GM12878 (cell line): ENCODE data around the gene PLAC8.

Experiments used
- JUNB ChIP-seq: IDR thresholded peaks from 2 replicates; pipeline ENCODE4 v1.6.1; 2016; ENCODE audit warnings: antibody characterized with exemption, mild to moderate bottlenecking
- PKNOX1 ChIP-seq: fragments of 450-650 bp; IDR thresholded peaks from 2 replicates; pipeline ENCODE4 v1.6.1; 2016; ENCODE audit warnings: mild to moderate bottlenecking
- SUZ12 ChIP-seq: fragments of 200-600 bp; sonication (generic); IDR thresholded peaks from one replicate; pipeline ENCODE4 v1.6.1; 2018; ENCODE audit warnings: antibody characterized with exemption, mild to moderate bottlenecking; ENCODE audit not compliant: unreplicated experiment
- TF ChIP-seq, protein P1 (sequence below), 3 experiments: IDR thresholded peaks in 2 of 3; conservative IDR thresholded peaks in 1 of 3; 2 replicates each; pipeline ENCODE4 v1.5.1; 2011; ENCODE audit warnings: low read depth in 3 of 3, low read length in 3 of 3, mild to moderate bottlenecking in 3 of 3, control low read depth in 2 of 3, moderate library complexity in 2 of 3, inconsistent platforms in 1 of 3, mixed read lengths in 1 of 3; ENCODE audit not compliant: control insufficient read depth in 2 of 3, insufficient read depth in 1 of 3; ENCODE audit errors: extremely low read depth in 1 of 3

- no peak for TF ChIP-seq SUZ12
- no peak for TF ChIP-seq JUNB
- no peak for TF ChIP-seq PKNOX1
- TF ChIP-seq, protein P1, sequence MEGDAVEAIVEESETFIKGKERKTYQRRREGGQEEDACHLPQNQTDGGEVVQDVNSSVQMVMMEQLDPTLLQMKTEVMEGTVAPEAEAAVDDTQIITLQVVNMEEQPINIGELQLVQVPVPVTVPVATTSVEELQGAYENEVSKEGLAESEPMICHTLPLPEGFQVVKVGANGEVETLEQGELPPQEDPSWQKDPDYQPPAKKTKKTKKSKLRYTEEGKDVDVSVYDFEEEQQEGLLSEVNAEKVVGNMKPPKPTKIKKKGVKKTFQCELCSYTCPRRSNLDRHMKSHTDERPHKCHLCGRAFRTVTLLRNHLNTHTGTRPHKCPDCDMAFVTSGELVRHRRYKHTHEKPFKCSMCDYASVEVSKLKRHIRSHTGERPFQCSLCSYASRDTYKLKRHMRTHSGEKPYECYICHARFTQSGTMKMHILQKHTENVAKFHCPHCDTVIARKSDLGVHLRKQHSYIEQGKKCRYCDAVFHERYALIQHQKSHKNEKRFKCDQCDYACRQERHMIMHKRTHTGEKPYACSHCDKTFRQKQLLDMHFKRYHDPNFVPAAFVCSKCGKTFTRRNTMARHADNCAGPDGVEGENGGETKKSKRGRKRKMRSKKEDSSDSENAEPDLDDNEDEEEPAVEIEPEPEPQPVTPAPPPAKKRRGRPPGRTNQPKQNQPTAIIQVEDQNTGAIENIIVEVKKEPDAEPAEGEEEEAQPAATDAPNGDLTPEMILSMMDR (IDR thresholded peaks at IDR 0.05 in 2 of 3, conservative IDR thresholded peaks at IDR 0.05 in 1 of 3; ENCODE audit: control insufficient read depth in 2 of 3, extremely low read depth in 1 of 3, insufficient read depth in 1 of 3, low read depth in 3 of 3, low read length in 3 of 3), result no peak
These were observed 31.8 kb downstream of the PLAC8 start for GRCh38 chr4:83082777-83083176.
